HepG2 (cell line): Measurements from ENCODE around the gene ZBP1. TPM values are rescaled to one million over a fixed set of nuclear protein-coding genes. Genes with fewer than 3 reads are reported as not detected.

Source experiments
- ELF1 ChIP-seq: sonication (generic); formaldehyde crosslinking; IDR thresholded peaks from 2 replicates; pipeline ENCODE4 v1.4.0; 2020; ENCODE audit warnings: missing genetic modification reagents
- HMG20A ChIP-seq: IDR thresholded peaks from 2 replicates; pipeline ENCODE4 v1.6.1; 2016; ENCODE audit warnings: borderline replicate concordance
- ISL2 ChIP-seq: sonication (generic); formaldehyde crosslinking; IDR thresholded peaks from 2 replicates; pipeline ENCODE4 v1.5.0; 2020; ENCODE audit warnings: missing genetic modification reagents
- KDM2A ChIP-seq: sonication (generic); formaldehyde crosslinking; IDR thresholded peaks from 2 replicates; pipeline ENCODE4 v1.4.0; 2020; ENCODE audit warnings: low read depth, missing genetic modification reagents, borderline replicate concordance
- KDM3A ChIP-seq: IDR thresholded peaks from 2 replicates; pipeline ENCODE4 v1.6.1; 2018; ENCODE audit warnings: low read depth, missing compliant biosample characterization
- KLF9 ChIP-seq: IDR thresholded peaks from 2 replicates; pipeline ENCODE4 v1.6.1; 2016; ENCODE audit warnings: low read depth
- MAF1 ChIP-seq: sonication (generic); formaldehyde crosslinking; IDR thresholded peaks from 2 replicates; pipeline ENCODE4 v1.5.0; 2020; ENCODE audit warnings: missing genetic modification reagents, borderline replicate concordance
- PAF1 ChIP-seq: IDR thresholded peaks from 2 replicates; pipeline ENCODE4 v1.6.1; 2016; ENCODE audit warnings: missing genetic modification reagents, missing compliant biosample characterization
- PHB2 ChIP-seq: fragments of 450-650 bp; IDR thresholded peaks from 2 replicates; pipeline ENCODE4 v1.6.1; 2018; ENCODE audit not compliant: partially characterized antibody
- RELA ChIP-seq: sonication (generic); formaldehyde crosslinking; IDR thresholded peaks from 2 replicates; pipeline ENCODE4 v1.4.0; 2020; ENCODE audit warnings: missing genetic modification reagents
- RFX5 ChIP-seq: IDR thresholded peaks from 2 replicates; pipeline ENCODE4 v1.6.1; 2011; ENCODE audit warnings: low read depth, low read length, improper control_type of control experiment
- SALL2 ChIP-seq: sonication (generic); formaldehyde crosslinking; IDR thresholded peaks from 2 replicates; pipeline ENCODE4 v1.8.1; 2023; ENCODE audit warnings: mild to moderate bottlenecking, missing genetic modification reagents, inconsistent platforms
- SIN3A ChIP-seq: IDR thresholded peaks from 2 replicates; pipeline ENCODE4 v1.6.1; 2011; ENCODE audit warnings: low read depth, mild to moderate bottlenecking, control low read depth, low read length, borderline replicate concordance
- THAP7 ChIP-seq: sonication (generic); formaldehyde crosslinking; IDR thresholded peaks from 2 replicates; pipeline ENCODE4 v1.8.1; 2023; ENCODE audit warnings: mild to moderate bottlenecking, missing genetic modification reagents
- YY1 ChIP-seq: IDR thresholded peaks from 2 replicates; pipeline ENCODE4 v1.6.1; 2011; ENCODE audit warnings: low read length, low read depth, moderate library complexity, mild to moderate bottlenecking; ENCODE audit not compliant: insufficient read depth, insufficient replicate concordance
- ZFX ChIP-seq: sonication (generic); formaldehyde crosslinking; IDR thresholded peaks from 2 replicates; pipeline ENCODE4 v1.4.0; 2020; ENCODE audit warnings: mild to moderate bottlenecking, low read depth, missing genetic modification reagents, moderate library complexity
- ZNF253 ChIP-seq: sonication (generic); formaldehyde crosslinking; IDR thresholded peaks from 2 replicates; pipeline ENCODE4 v1.8.0; 2022; ENCODE audit warnings: mild to moderate bottlenecking, missing genetic modification reagents, borderline replicate concordance
- ZNF260 ChIP-seq: sonication (generic); formaldehyde crosslinking; IDR thresholded peaks from 2 replicates; pipeline ENCODE4 v1.4.0; 2020; ENCODE audit warnings: missing genetic modification reagents, low read depth, mild to moderate bottlenecking, borderline replicate concordance
- ZNF383 ChIP-seq: sonication (generic); formaldehyde crosslinking; IDR thresholded peaks from 2 replicates; pipeline ENCODE4 v1.4.0; 2020; ENCODE audit warnings: missing genetic modification reagents, mild to moderate bottlenecking, borderline replicate concordance
- ZNF468 ChIP-seq: sonication (generic); formaldehyde crosslinking; IDR thresholded peaks from 2 replicates; pipeline ENCODE4 v1.8.0; 2022; ENCODE audit warnings: mild to moderate bottlenecking, moderate library complexity, missing genetic modification reagents
- ZNF556 ChIP-seq: sonication (generic); formaldehyde crosslinking; IDR thresholded peaks from 2 replicates; pipeline ENCODE4 v1.4.0; 2020; ENCODE audit warnings: mild to moderate bottlenecking, missing genetic modification reagents, borderline replicate concordance
- ZNF569 ChIP-seq: sonication (generic); formaldehyde crosslinking; IDR thresholded peaks from 2 replicates; pipeline ENCODE4 v1.5.0; 2020; ENCODE audit warnings: mild to moderate bottlenecking, missing genetic modification reagents, moderate library complexity, borderline replicate concordance
- ZNF607 ChIP-seq: sonication (generic); formaldehyde crosslinking; IDR thresholded peaks from 2 replicates; pipeline ENCODE4 v1.5.1; 2020; ENCODE audit warnings: missing genetic modification reagents, mild to moderate bottlenecking, borderline replicate concordance
- ZNF766 ChIP-seq: sonication (generic); formaldehyde crosslinking; IDR thresholded peaks from 2 replicates; pipeline ENCODE4 v1.5.0; 2020; ENCODE audit warnings: missing genetic modification reagents, borderline replicate concordance
- ZNF775 ChIP-seq: sonication (generic); formaldehyde crosslinking; IDR thresholded peaks from 2 replicates; pipeline ENCODE4 v1.4.0; 2020; ENCODE audit warnings: missing genetic modification reagents, mild to moderate bottlenecking, moderate library complexity, borderline replicate concordance
- ZSCAN30 ChIP-seq: sonication (generic); formaldehyde crosslinking; IDR thresholded peaks from 2 replicates; pipeline ENCODE4 v1.5.0; 2020; ENCODE audit warnings: mild to moderate bottlenecking, missing genetic modification reagents
- polyA plus RNA-seq, 8 experiments: library from polyadenylated mRNA; depleted of rRNA in 3 of 8; stranded (reverse) in 7 of 8; unstranded in 1 of 8; fragments of >200 nt; fragmentation: Illumina TruSeq in 4 of 8; extraction: Trizol in 4 of 8; gene quantifications; 2 replicates each; pipeline versions ENCODE4 v1.2.1 to v1.2.3, GENCODE V29; 2011 to 2016; ENCODE audit warnings: low read depth in 4 of 8, missing spikeins in 1 of 8, mixed read lengths in 1 of 8; ENCODE audit not compliant: insufficient read depth in 1 of 8
- total RNA-seq, 5 experiments: library from RNA; depleted of rRNA; stranded (reverse); fragments of >200 nt; fragmentation: Illumina TruSeq; extraction: Trizol; gene quantifications; 2 replicates each; pipeline ENCODE4 v1.2.3, GENCODE V29; 2016; ENCODE audit warnings: low read depth in 1 of 5

The ZBP1 gene
- total and polyA plus RNA-seq, 2 of the 13 experiments (the other 11 are each of a cell fraction or from before 2014, with no cell fraction given): not detected

- TF ChIP-seq ZNF569 (CRISPR knock-in tag) (0 out of 2 replicates have a peak, but pooled peaks have one; percentile 24), ZNF556 (CRISPR knock-in tag) (peak; percentile 90; the same call in 1 of the 2 replicates), MAF1 (CRISPR knock-in tag) (no peak), HMG20A (CRISPR knock-in tag) (peak; percentile 95), ZNF607 (CRISPR knock-in tag) (peak; percentile 94), PAF1 (CRISPR knock-in tag) (no peak), YY1 (peak; percentile 61), ZSCAN30 (CRISPR knock-in tag) (no peak), ZNF775 (CRISPR knock-in tag) (no peak), SIN3A (peak; percentile 99), SALL2 (CRISPR knock-in tag) (no peak), ZNF766 (CRISPR knock-in tag) (no peak; the same call in 1 of the 2 replicates), ISL2 (CRISPR knock-in tag) (peak; percentile 58; the same call in 1 of the 2 replicates), PHB2 (no peak), THAP7 (CRISPR knock-in tag) (peak; percentile 94), ZNF260 (CRISPR knock-in tag) (no peak), ZFX (peak; percentile 86), ELF1 (CRISPR knock-in tag) (peak; percentile 65; the same call in 1 of the 2 replicates), ZNF468 (no peak), RELA (CRISPR knock-in tag) (no peak), ZNF383 (CRISPR knock-in tag) (no peak), KDM3A (peak; percentile 91; the same call in 1 of the 2 replicates), KLF9 (CRISPR knock-in tag) (no peak), RFX5 (no peak; the same call in 1 of the 2 replicates), ZNF253 (CRISPR knock-in tag) (no peak), KDM2A (CRISPR knock-in tag) (peak; percentile 50; the same call in 1 of the 2 replicates)
These were observed 59.5 kb downstream of the ZBP1 start, which contains the start of gene PCK1 (continued) for GRCh38 chr20:57560554-57561355.
